Thyroid gland (tissue), 4 donors: Measurements from ENCODE around the gene HECTD4.

Experiments used
- CTCF ChIP-seq, 6 experiments: fragments of 200-600 bp in 3 of 6; fragments of 450-650 bp in 3 of 6; sonication (generic) in 3 of 6; IDR thresholded peaks; one replicate each; pipeline ENCODE4 v1.5.1; 2016 to 2019; ENCODE audit warnings: antibody characterized with exemption in 6 of 6, mild to moderate bottlenecking in 2 of 6, inconsistent platforms in 1 of 6, moderate library complexity in 1 of 6
- POLR2A ChIP-seq, 2 donors: fragments of 450-650 bp; IDR thresholded peaks; one replicate each; pipeline ENCODE4 v1.6.1; 2017; ENCODE audit warnings: antibody characterized with exemption in 2 of 2, mild to moderate bottlenecking in 2 of 2, moderate library complexity in 1 of 2

GRCh38 chr12:112309797-112310196, 72.4 kb downstream of the HECTD4 start:
- TF ChIP-seq CTCF (IDR thresholded peaks at IDR 0.05) (no peak), POLR2A (IDR thresholded peaks at IDR 0.05) (no peak)
